Measurements from ENCODE around the gene NPVF. TPM values are rescaled to one million over a fixed set of nuclear protein-coding genes. Genes with fewer than 3 reads are reported as not detected.

The NPVF gene
- total RNA-seq, 1 experiment from 2014 or later, result not detected

- no peaks in the 10 kb centered on the region for H3K36me3 Mint-ChIP-seq (ENCODE audit: insufficient read depth, unreplicated experiment)
- no peak overlapping the region for H3K27ac Mint-ChIP-seq (ENCODE audit: unreplicated experiment)
- H3K27me3 ChIP-seq (replicated peaks; ENCODE audit: control insufficient read depth, insufficient read depth, low read length), result no peaks in the 10 kb centered on the region; the same call in 1 of the 2 replicates
- no peaks in the 10 kb centered on the region for H3K9me3 Mint-ChIP-seq (ENCODE audit: unreplicated experiment)
- DNase-seq, result no peak
- no peak overlapping the region for H3K4me3 Mint-ChIP-seq (ENCODE audit: unreplicated experiment)
- no peaks in the 10 kb centered on the region for H3K4me1 Mint-ChIP-seq (ENCODE audit: low read depth, unreplicated experiment)
- 0 out of 2 replicates have a peak, but pooled peaks cover 2% of the 10 kb centered on the region for H3K9me3 ChIP-seq
- ChIA-PET CTCF (interaction anchor here (1.3 kb wide), 1 partner anchor 330 kb away, joined by 3 read pairs; no protein-coding TSS in a partner anchor), POLR2A (no interaction called here)
- no TSS peak for BruUV-seq (replicated peaks)
- H3K36me3 ChIP-seq (ENCODE audit: control insufficient read depth, insufficient read depth, low read length), result no peaks in the 10 kb centered on the region
- H3K27me3 Mint-ChIP-seq (ENCODE audit: insufficient read depth, unreplicated experiment), result peaks cover 16% of the 10 kb centered on the region
- TF ChIP-seq, protein P1, sequence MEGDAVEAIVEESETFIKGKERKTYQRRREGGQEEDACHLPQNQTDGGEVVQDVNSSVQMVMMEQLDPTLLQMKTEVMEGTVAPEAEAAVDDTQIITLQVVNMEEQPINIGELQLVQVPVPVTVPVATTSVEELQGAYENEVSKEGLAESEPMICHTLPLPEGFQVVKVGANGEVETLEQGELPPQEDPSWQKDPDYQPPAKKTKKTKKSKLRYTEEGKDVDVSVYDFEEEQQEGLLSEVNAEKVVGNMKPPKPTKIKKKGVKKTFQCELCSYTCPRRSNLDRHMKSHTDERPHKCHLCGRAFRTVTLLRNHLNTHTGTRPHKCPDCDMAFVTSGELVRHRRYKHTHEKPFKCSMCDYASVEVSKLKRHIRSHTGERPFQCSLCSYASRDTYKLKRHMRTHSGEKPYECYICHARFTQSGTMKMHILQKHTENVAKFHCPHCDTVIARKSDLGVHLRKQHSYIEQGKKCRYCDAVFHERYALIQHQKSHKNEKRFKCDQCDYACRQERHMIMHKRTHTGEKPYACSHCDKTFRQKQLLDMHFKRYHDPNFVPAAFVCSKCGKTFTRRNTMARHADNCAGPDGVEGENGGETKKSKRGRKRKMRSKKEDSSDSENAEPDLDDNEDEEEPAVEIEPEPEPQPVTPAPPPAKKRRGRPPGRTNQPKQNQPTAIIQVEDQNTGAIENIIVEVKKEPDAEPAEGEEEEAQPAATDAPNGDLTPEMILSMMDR (IDR thresholded peaks at IDR 0.05; ENCODE audit: insufficient read depth in 1 of 2, low read depth in 1 of 2, low read length in 1 of 2, severe bottlenecking in 1 of 2, unreplicated experiment in 1 of 2), result no peak
- H3K4me3 ChIP-seq (ENCODE audit: low read depth, low read length), result no peak overlapping the region
- intact Hi-C loops (cut with micrococcal nuclease; ENCODE audit: unreplicated experiment), result no loop called here
- H3K4me1 ChIP-seq, result no peaks in the 10 kb centered on the region
These were observed 6.0 kb upstream of the NPVF start for GRCh38 chr7:25234336-25234735.

DNA sequence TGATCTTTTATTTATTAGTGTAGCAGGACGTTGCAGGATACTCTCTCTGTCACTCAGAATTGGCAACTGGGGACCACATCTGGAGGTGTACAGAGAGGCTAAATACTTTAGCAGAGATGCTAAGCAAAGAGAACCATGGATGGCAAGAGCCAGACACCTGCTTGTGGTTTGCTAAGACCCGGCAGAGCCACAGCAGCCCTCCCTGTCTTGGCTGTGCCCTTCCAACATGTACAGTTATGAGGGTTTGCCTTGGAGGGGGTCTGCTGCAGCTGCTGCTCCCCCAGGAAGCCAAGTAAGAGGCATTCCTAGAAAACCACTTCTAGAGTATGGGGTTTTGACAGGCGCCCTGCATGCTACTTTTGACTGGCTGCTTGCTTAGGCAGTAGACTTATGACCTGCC, 5.1 kb downstream of the NPVF start:
- Mint-ChIP-seq H3K36me3 (ENCODE audit: insufficient read depth, unreplicated experiment) (no peaks in the 10 kb centered on the region), H3K4me1 (ENCODE audit: low read depth, unreplicated experiment) (no peaks in the 10 kb centered on the region), H3K4me3 (ENCODE audit: unreplicated experiment) (no peak overlapping the region), H3K27me3 (ENCODE audit: insufficient read depth, unreplicated experiment) (peaks cover 33% of the 10 kb centered on the region), H3K9me3 (ENCODE audit: unreplicated experiment) (no peaks in the 10 kb centered on the region), H3K27ac (ENCODE audit: unreplicated experiment) (no peak overlapping the region)
- CTCF ChIA-PET, result no interaction called here
- POLR2A ChIA-PET, result no interaction called here
- H3K4me3 ChIP-seq (ENCODE audit: low read depth, low read length), result no peak overlapping the region
- no peaks in the 10 kb centered on the region for H3K4me1 ChIP-seq
- TF ChIP-seq, protein P1 (IDR thresholded peaks at IDR 0.05; ENCODE audit: insufficient read depth in 1 of 2, low read depth in 1 of 2, low read length in 1 of 2, severe bottlenecking in 1 of 2, unreplicated experiment in 1 of 2), result no peak
- no peaks in the 10 kb centered on the region for H3K9me3 ChIP-seq
- intact Hi-C loops (cut with micrococcal nuclease; ENCODE audit: unreplicated experiment), result no loop called here
- BruUV-seq (replicated peaks), result no TSS peak
- no peaks in the 10 kb centered on the region for H3K36me3 ChIP-seq (ENCODE audit: control insufficient read depth, insufficient read depth, low read length)
- no peak for DNase-seq
- H3K27me3 ChIP-seq (replicated peaks; ENCODE audit: control insufficient read depth, insufficient read depth, low read length), result peaks cover 2% of the 10 kb centered on the region; the same call in 1 of the 2 replicates

GRCh38 chr7:25222666-25223065, 5.6 kb downstream of the NPVF start:
- TF ChIP-seq, protein P1 (IDR thresholded peaks at IDR 0.05; ENCODE audit: insufficient read depth in 1 of 2, low read depth in 1 of 2, low read length in 1 of 2, severe bottlenecking in 1 of 2, unreplicated experiment in 1 of 2), result no peak
- no peak overlapping the region for H3K27ac Mint-ChIP-seq (ENCODE audit: unreplicated experiment)
- H3K36me3 Mint-ChIP-seq (ENCODE audit: insufficient read depth, unreplicated experiment), result no peaks in the 10 kb centered on the region
- POLR2A ChIA-PET, result no interaction called here
- DNase-seq, result no peak
- no peaks in the 10 kb centered on the region for H3K4me1 Mint-ChIP-seq (ENCODE audit: low read depth, unreplicated experiment)
- Histone ChIP-seq H3K36me3 (ENCODE audit: control insufficient read depth, insufficient read depth, low read length) (no peaks in the 10 kb centered on the region), H3K4me1 (no peaks in the 10 kb centered on the region), H3K9me3 (no peaks in the 10 kb centered on the region), H3K4me3 (ENCODE audit: low read depth, low read length) (no peak overlapping the region), H3K27me3 (replicated peaks; ENCODE audit: control insufficient read depth, insufficient read depth, low read length) (peaks cover 2% of the 10 kb centered on the region; the same call in 1 of the 2 replicates)
- no TSS peak for BruUV-seq (replicated peaks)
- H3K9me3 Mint-ChIP-seq (ENCODE audit: unreplicated experiment), result no peaks in the 10 kb centered on the region
- CTCF ChIA-PET, result no interaction called here
- H3K4me3 Mint-ChIP-seq (ENCODE audit: unreplicated experiment), result no peak overlapping the region
- peaks cover 34% of the 10 kb centered on the region for H3K27me3 Mint-ChIP-seq (ENCODE audit: insufficient read depth, unreplicated experiment)
- intact Hi-C loops (cut with micrococcal nuclease; ENCODE audit: unreplicated experiment), result no loop called here
